ENCODE data around the gene ACVR1B.
A peak's percentile ranks its signal among the peaks of the same experiment; 100 is the strongest.

Gene ACVR1B

GRCh38 chr12:51951199-51951842, at the start of gene ACVR1B:
TSS of gene ACVR1B (plus strand) at chr12:51951699. CDS start at chr12:51951744, 45 bp downstream.
- peak; percentile 92 to 94 for DNase-seq

GRCh38 chr12:51901881-51902280, 49.6 kb upstream of the ACVR1B start:
- DNase-seq = no peak

GRCh38 chr12:51904951-51905470, 46.5 kb upstream of the ACVR1B start:
- DNase-seq = no peak

- no peak for DNase-seq
Measured at GRCh38 chr12:51905471-51906429, 45.7 kb upstream of the ACVR1B start.

- no peak for DNase-seq
Measured at GRCh38 chr12:51906430-51907082, 44.9 kb upstream of the ACVR1B start.

- no peak for DNase-seq
Measured at GRCh38 chr12:51907083-51907855, 44.2 kb upstream of the ACVR1B start, which contains the start of gene ACVRL1. TSS of gene ACVRL1 (plus strand) at chr12:51907504. CDS start at chr12:51912475, 4,971 bp downstream.

- no peak for DNase-seq
Measured at GRCh38 chr12:51907856-51908425, 43.6 kb upstream of the ACVR1B start.

GRCh38 chr12:51908876-51909592, 42.5 kb upstream of the ACVR1B start:
- no peak for DNase-seq

GRCh38 chr12:51910168-51910567, 41.3 kb upstream of the ACVR1B start:
- no peak for DNase-seq

- DNase-seq = no peak
Measured at GRCh38 chr12:51910691-51911090, 40.8 kb upstream of the ACVR1B start.

GRCh38 chr12:51911307-51911706, 40.2 kb upstream of the ACVR1B start:
- DNase-seq = no peak

- no peak for DNase-seq
Measured at GRCh38 chr12:51911788-51912711, 39.4 kb upstream of the ACVR1B start.

- no peak for DNase-seq
Measured at GRCh38 chr12:51913071-51914033, 38.1 kb upstream of the ACVR1B start.

- DNase-seq = no peak
Measured at GRCh38 chr12:51914034-51914923, 37.2 kb upstream of the ACVR1B start.

GRCh38 chr12:51915003-51915625, 36.4 kb upstream of the ACVR1B start:
- no peak for DNase-seq

- no peak for DNase-seq
Measured at GRCh38 chr12:51915951-51916350, 35.5 kb upstream of the ACVR1B start.

- DNase-seq = no peak
Measured at GRCh38 chr12:51917041-51917590, 34.4 kb upstream of the ACVR1B start.

All from activated CD4-positive, alpha-beta T cell treated with anti-CD3 and anti-CD28 coated beads for 4 hours (primary cell).